ENCODE measurements around the gene ASB15.

The ASB15 gene

GRCh38 chr7:123665157-123665556, 63.5 kb downstream of the ASB15 start:
- POLR2A ChIA-PET = no interaction called here

GRCh38 chr7:123665896-123666295, 64.3 kb downstream of the ASB15 start:
- TF ChIP-seq LEF1 (IDR thresholded peaks at IDR 0.05; ENCODE audit: borderline replicate concordance) (no peak), ZNF384 (IDR thresholded peaks at IDR 0.05) (no peak), SUZ12 (IDR thresholded peaks at IDR 0.05) (no peak), FOXM1 (IDR thresholded peaks at IDR 0.05; ENCODE audit: borderline replicate concordance) (no peak), SP1 (IDR thresholded peaks at IDR 0.05) (no peak), ELF4 (IDR thresholded peaks at IDR 0.05) (no peak), FOXK2 (IDR thresholded peaks at IDR 0.05) (no peak), CTBP1 (IDR thresholded peaks at IDR 0.05; ENCODE audit: borderline replicate concordance) (no peak), ARNT (IDR thresholded peaks at IDR 0.05) (no peak), HDGF (IDR thresholded peaks at IDR 0.05; ENCODE audit: borderline replicate concordance) (no peak), NFRKB (IDR thresholded peaks at IDR 0.05) (no peak), TARDBP (IDR thresholded peaks at IDR 0.05) (no peak)
- TF ChIP-seq, protein P1, sequence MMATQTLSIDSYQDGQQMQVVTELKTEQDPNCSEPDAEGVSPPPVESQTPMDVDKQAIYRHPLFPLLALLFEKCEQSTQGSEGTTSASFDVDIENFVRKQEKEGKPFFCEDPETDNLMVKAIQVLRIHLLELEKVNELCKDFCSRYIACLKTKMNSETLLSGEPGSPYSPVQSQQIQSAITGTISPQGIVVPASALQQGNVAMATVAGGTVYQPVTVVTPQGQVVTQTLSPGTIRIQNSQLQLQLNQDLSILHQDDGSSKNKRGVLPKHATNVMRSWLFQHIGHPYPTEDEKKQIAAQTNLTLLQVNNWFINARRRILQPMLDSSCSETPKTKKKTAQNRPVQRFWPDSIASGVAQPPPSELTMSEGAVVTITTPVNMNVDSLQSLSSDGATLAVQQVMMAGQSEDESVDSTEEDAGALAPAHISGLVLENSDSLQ (IDR thresholded peaks at IDR 0.05) = no peak
- ChIA-PET POLR2A (no interaction called here), CTCF (interaction anchor here (0.5 to 1.1 kb wide), 2 partner anchors 17 to 29 kb away, joined by 4 read pairs; no protein-coding TSS in a partner anchor)
- DNase-seq (ENCODE audit: extremely low spot score) = no peak

More at GRCh38 chr7:123665157-123665556, 63.5 kb downstream of the ASB15 start:
- CTCF ChIA-PET = interaction anchor here (0.5 kb wide), 2 partner anchors 26 to 28 kb away, joined by 3 to 4 read pairs; no protein-coding TSS in a partner anchor
- DNase-seq (ENCODE audit: extremely low spot score) = no peak
- TF ChIP-seq BHLHE40 (IDR thresholded peaks at IDR 0.05; ENCODE audit: borderline replicate concordance) = no peak
- no peak for TF ChIP-seq SP1 (IDR thresholded peaks at IDR 0.05)
- TF ChIP-seq SUZ12 (IDR thresholded peaks at IDR 0.05) = no peak
- no peak for TF ChIP-seq FOXM1 (IDR thresholded peaks at IDR 0.05; ENCODE audit: borderline replicate concordance)
- TF ChIP-seq LEF1 (IDR thresholded peaks at IDR 0.05; ENCODE audit: borderline replicate concordance) = no peak
- TF ChIP-seq HDGF (IDR thresholded peaks at IDR 0.05; ENCODE audit: borderline replicate concordance) = no peak
- no peak for TF ChIP-seq CTBP1 (IDR thresholded peaks at IDR 0.05; ENCODE audit: borderline replicate concordance)
- TF ChIP-seq ELF4 (IDR thresholded peaks at IDR 0.05) = no peak
- TF ChIP-seq TARDBP (IDR thresholded peaks at IDR 0.05) = no peak
- no peak for TF ChIP-seq FOXK2 (IDR thresholded peaks at IDR 0.05)
- TF ChIP-seq FOXA1 (IDR thresholded peaks at IDR 0.05) = no peak

GRCh38 chr7:123666492-123666891, 64.9 kb downstream of the ASB15 start:
- no peak for TF ChIP-seq LEF1 (IDR thresholded peaks at IDR 0.05; ENCODE audit: borderline replicate concordance)
- no peak for TF ChIP-seq L3MBTL2 (conservative IDR thresholded peaks at IDR 0.05)
- no peak for TF ChIP-seq TARDBP (IDR thresholded peaks at IDR 0.05)
- TF ChIP-seq HDGF (IDR thresholded peaks at IDR 0.05; ENCODE audit: borderline replicate concordance) = no peak
- TF ChIP-seq BHLHE40 (IDR thresholded peaks at IDR 0.05; ENCODE audit: borderline replicate concordance) = no peak
- TF ChIP-seq, protein P1 (IDR thresholded peaks at IDR 0.05) = no peak
- no peak for TF ChIP-seq ZNF384 (IDR thresholded peaks at IDR 0.05)
- no peak for TF ChIP-seq SUZ12 (IDR thresholded peaks at IDR 0.05)
- TF ChIP-seq ELF4 (IDR thresholded peaks at IDR 0.05) = no peak
- TF ChIP-seq FOXM1 (IDR thresholded peaks at IDR 0.05; ENCODE audit: borderline replicate concordance) = no peak
- ChIA-PET POLR2A (no interaction called here), CTCF (interaction anchor here (1.1 kb wide), 1 partner anchor 18 kb away, joined by 4 read pairs; no protein-coding TSS in a partner anchor)
- DNase-seq (ENCODE audit: extremely low spot score) = no peak

DNA sequence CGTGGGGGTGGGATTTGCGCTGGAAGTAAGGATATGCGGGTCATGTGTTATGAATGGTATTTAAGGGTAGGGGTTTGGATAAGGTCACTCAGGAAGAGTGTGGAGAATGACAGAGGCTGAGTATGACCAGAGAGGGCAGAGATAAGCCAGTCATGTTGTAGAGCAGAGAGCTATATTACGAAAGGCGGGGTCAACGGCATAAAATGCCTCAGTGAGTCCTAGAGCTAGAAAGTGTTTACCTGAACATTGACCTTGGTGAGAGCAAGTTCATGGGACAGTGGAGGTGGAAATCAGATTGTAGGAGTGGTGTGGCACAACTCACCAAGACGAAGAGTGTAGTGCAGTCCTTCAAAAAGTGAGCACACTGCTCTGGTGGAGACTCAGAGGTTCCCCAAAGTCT, 67.9 kb downstream of the ASB15 start:
- ChIA-PET POLR2A (no interaction called here), CTCF (no interaction called here)
- TF ChIP-seq FOXA1 (IDR thresholded peaks at IDR 0.05) (no peak), TARDBP (IDR thresholded peaks at IDR 0.05) (no peak), HDGF (IDR thresholded peaks at IDR 0.05; ENCODE audit: borderline replicate concordance) (no peak), BHLHE40 (IDR thresholded peaks at IDR 0.05; ENCODE audit: borderline replicate concordance) (no peak), SUZ12 (IDR thresholded peaks at IDR 0.05) (no peak), FOXM1 (IDR thresholded peaks at IDR 0.05; ENCODE audit: borderline replicate concordance) (no peak), SP1 (IDR thresholded peaks at IDR 0.05) (no peak), FOXK2 (IDR thresholded peaks at IDR 0.05) (no peak), NFRKB (IDR thresholded peaks at IDR 0.05) (no peak), ARNT (IDR thresholded peaks at IDR 0.05) (no peak), ELF4 (IDR thresholded peaks at IDR 0.05) (no peak)
- TF ChIP-seq, protein P1 (IDR thresholded peaks at IDR 0.05) = no peak
- DNase-seq (ENCODE audit: extremely low spot score) = no peak

- DNase-seq (ENCODE audit: extremely low spot score) = no peak
- ChIA-PET POLR2A (no interaction called here), CTCF (no interaction called here)
- TF ChIP-seq SP1 (IDR thresholded peaks at IDR 0.05) (no peak), TARDBP (IDR thresholded peaks at IDR 0.05) (no peak), BHLHE40 (IDR thresholded peaks at IDR 0.05; ENCODE audit: borderline replicate concordance) (no peak), FOXA1 (IDR thresholded peaks at IDR 0.05) (no peak)
- TF ChIP-seq, protein P1 (IDR thresholded peaks at IDR 0.05) = no peak
These were observed 71.6 kb downstream of the ASB15 start for GRCh38 chr7:123673137-123673732.

Data from HEK293T (cell line).